Measurements from ENCODE around the gene ELAPOR1.

The ELAPOR1 gene

GRCh38 chr1:109158433-109158832 lies 44.5 kb downstream of the ELAPOR1 start:
- Histone ChIP-seq H3K27ac (ENCODE audit: insufficient read depth in 1 of 2, low read depth in 1 of 2, low read length in 2 of 2, poor library complexity in 1 of 2, severe bottlenecking in 2 of 2) (no peak overlapping the region), H3K4me3 (ENCODE audit: control insufficient read depth in 1 of 7, extremely low read depth in 1 of 7, insufficient read depth in 4 of 7, low read depth in 2 of 7, low read length in 6 of 7) (no peak overlapping the region), H3K36me3 (ENCODE audit: control insufficient read depth in 4 of 4, insufficient read depth in 4 of 4, low read length in 3 of 4) (no peaks in the 10 kb centered on the region), H3K4me1 (ENCODE audit: control extremely low read depth in 1 of 4, control insufficient read depth in 4 of 4, insufficient read depth in 4 of 4, low read length in 3 of 4) (peaks cover 14 to 23% (median 17%) of the 10 kb centered on the region in 4 experiments), H3K9me3 (ENCODE audit: control extremely low read depth in 1 of 5, control insufficient read depth in 4 of 5, insufficient read depth in 2 of 5, low read depth in 1 of 5, low read length in 4 of 5) (no peaks in the 10 kb centered on the region), H3K27me3 (replicated peaks in 2 of 5; ENCODE audit: control insufficient read depth in 4 of 5, insufficient read depth in 5 of 5, low read length in 4 of 5) (peaks cover 0 to 61% (median 23%) of the 10 kb centered on the region in 5 experiments)
- CTCF ChIA-PET, result interaction anchor here (0.7 kb wide), 1 partner anchor 10 kb away, joined by 4 read pairs; no protein-coding TSS in a partner anchor
- WGBS (ENCODE audit: insufficient coverage), result 100% methylated on average over 3 of the region's 7 CpGs
- no peak for DNase-seq
- POLR2A ChIA-PET, result no interaction called here

DNA sequence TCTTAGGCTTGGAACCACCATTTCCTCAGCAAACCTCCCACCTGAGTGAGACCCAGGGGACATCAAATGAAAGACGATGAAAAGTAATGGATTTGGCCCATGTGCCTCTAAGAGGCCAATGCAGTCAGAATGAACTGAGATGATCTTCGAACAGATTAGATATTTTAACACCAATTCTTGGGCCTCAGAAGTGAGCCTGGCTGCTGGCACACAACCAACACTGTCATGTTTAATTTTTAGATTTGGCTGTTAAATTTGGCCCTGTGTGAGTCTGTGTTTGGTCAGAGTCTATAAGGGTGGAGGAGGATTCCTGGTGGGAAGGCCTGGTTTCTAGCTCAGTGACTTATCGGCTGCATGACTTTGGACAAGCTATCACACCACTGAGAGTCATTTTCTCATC lies 45.4 kb downstream of the ELAPOR1 start:
- ChIA-PET CTCF (interaction anchor here (0.7 to 1.3 kb wide), 2 partner anchors 10 to 34 kb away, joined by 4 read pairs; no protein-coding TSS in a partner anchor), POLR2A (no interaction called here)
- no peak for DNase-seq
- H3K4me3 ChIP-seq (ENCODE audit: control insufficient read depth in 1 of 7, extremely low read depth in 1 of 7, insufficient read depth in 4 of 7, low read depth in 2 of 7, low read length in 6 of 7), result no peak overlapping the region
- no peak overlapping the region for H3K27ac ChIP-seq (ENCODE audit: insufficient read depth in 1 of 2, low read depth in 1 of 2, low read length in 2 of 2, poor library complexity in 1 of 2, severe bottlenecking in 2 of 2)
- H3K4me1 ChIP-seq (ENCODE audit: control extremely low read depth in 1 of 4, control insufficient read depth in 4 of 4, insufficient read depth in 4 of 4, low read length in 3 of 4), result peaks cover 16 to 27% (median 20%) of the 10 kb centered on the region in 4 experiments
- no peaks in the 10 kb centered on the region for H3K9me3 ChIP-seq (ENCODE audit: control extremely low read depth in 1 of 5, control insufficient read depth in 4 of 5, insufficient read depth in 2 of 5, low read depth in 1 of 5, low read length in 4 of 5)
- 100% methylated on average over 2 of the region's 3 CpGs for WGBS (ENCODE audit: insufficient coverage)
- peaks cover 0 to 67% (median 23%) of the 10 kb centered on the region in 5 experiments for H3K27me3 ChIP-seq (replicated peaks in 2 of 5; ENCODE audit: control insufficient read depth in 4 of 5, insufficient read depth in 5 of 5, low read length in 4 of 5)
- no peaks in the 10 kb centered on the region for H3K36me3 ChIP-seq (ENCODE audit: control insufficient read depth in 4 of 4, insufficient read depth in 4 of 4, low read length in 3 of 4)

GRCh38 chr1:109160071-109160840 lies 46.3 kb downstream of the ELAPOR1 start:
- Histone ChIP-seq H3K4me1 (ENCODE audit: control extremely low read depth in 1 of 4, control insufficient read depth in 4 of 4, insufficient read depth in 4 of 4, low read length in 3 of 4) (peaks cover 16 to 27% (median 20%) of the 10 kb centered on the region in 4 experiments), H3K9me3 (ENCODE audit: control extremely low read depth in 1 of 5, control insufficient read depth in 4 of 5, insufficient read depth in 2 of 5, low read depth in 1 of 5, low read length in 4 of 5) (no peaks in the 10 kb centered on the region), H3K36me3 (ENCODE audit: control insufficient read depth in 4 of 4, insufficient read depth in 4 of 4, low read length in 3 of 4) (no peaks in the 10 kb centered on the region), H3K4me3 (ENCODE audit: control insufficient read depth in 1 of 7, extremely low read depth in 1 of 7, insufficient read depth in 4 of 7, low read depth in 2 of 7, low read length in 6 of 7) (no peak overlapping the region), H3K27ac (ENCODE audit: insufficient read depth in 1 of 2, low read depth in 1 of 2, low read length in 2 of 2, poor library complexity in 1 of 2, severe bottlenecking in 2 of 2) (no peak overlapping the region), H3K27me3 (replicated peaks in 2 of 5; ENCODE audit: control insufficient read depth in 4 of 5, insufficient read depth in 5 of 5, low read length in 4 of 5) (peaks cover 0 to 69% (median 23%) of the 10 kb centered on the region in 5 experiments)
- DNase-seq, result no peak
- WGBS (ENCODE audit: insufficient coverage), result no CpG with 5 or more reads among the region's 7 CpGs
- ChIA-PET CTCF (interaction anchor here (0.9 to 2.4 kb wide), 3 partner anchors 18 to 33 kb away, joined by 3 to 7 read pairs (median 4); no protein-coding TSS in a partner anchor), POLR2A (no interaction called here)

DNA sequence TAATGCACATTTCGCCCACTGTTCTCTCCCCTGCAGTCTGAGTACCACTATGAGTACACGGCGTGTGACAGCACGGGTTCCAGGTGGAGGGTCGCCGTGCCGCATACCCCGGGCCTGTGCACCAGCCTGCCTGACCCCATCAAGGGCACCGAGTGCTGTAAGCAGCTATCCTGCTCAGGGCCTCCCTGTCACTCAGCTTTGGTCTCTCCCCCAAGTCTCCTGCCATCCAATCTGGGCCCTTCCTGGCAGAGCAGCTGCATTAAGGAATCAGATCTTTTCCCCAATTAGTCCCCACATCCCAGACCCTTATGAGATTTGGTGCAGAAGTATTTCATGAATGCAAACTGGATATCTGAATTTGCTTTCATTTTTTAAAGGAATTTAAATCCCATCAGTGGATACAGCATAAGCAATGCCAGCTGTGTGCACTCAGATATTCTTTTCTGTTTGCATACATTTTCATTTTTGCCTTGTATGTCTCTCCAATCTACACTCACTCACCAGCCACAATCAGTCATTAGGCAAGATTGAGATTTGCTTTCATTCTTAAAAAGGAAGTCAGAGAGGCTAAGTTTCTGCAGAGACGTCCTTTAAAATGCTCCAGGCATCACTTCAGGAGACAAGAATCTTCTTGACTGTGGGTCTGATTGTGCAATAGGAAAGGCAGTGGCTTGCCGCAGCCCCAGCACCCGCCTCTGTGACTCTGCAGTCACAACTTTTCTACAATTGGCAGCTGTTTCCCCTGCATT lies 48.1 kb downstream of the ELAPOR1 start:
- peaks cover 16 to 27% (median 20%) of the 10 kb centered on the region in 4 experiments for H3K4me1 ChIP-seq (ENCODE audit: control extremely low read depth in 1 of 4, control insufficient read depth in 4 of 4, insufficient read depth in 4 of 4, low read length in 3 of 4)
- H3K4me3 ChIP-seq (ENCODE audit: control insufficient read depth in 1 of 7, extremely low read depth in 1 of 7, insufficient read depth in 4 of 7, low read depth in 2 of 7, low read length in 6 of 7), result peak overlapping the region in 1 of 7 experiments; percentile 17
- H3K36me3 ChIP-seq (ENCODE audit: control insufficient read depth in 4 of 4, insufficient read depth in 4 of 4, low read length in 3 of 4), result no peaks in the 10 kb centered on the region
- CTCF ChIA-PET, result interaction anchor here (0.8 to 2.7 kb wide), 7 partner anchors 11 to 49 kb away, joined by 3 to 9 read pairs (median 4); a partner anchor contains a TSS
- no peak overlapping the region for H3K27ac ChIP-seq (ENCODE audit: insufficient read depth in 1 of 2, low read depth in 1 of 2, low read length in 2 of 2, poor library complexity in 1 of 2, severe bottlenecking in 2 of 2)
- POLR2A ChIA-PET, result no interaction called here
- peak; percentile 79 to 95 (median 94) for DNase-seq
- H3K27me3 ChIP-seq (replicated peaks in 2 of 5; ENCODE audit: control insufficient read depth in 4 of 5, insufficient read depth in 5 of 5, low read length in 4 of 5), result peaks cover 0 to 67% (median 19%) of the 10 kb centered on the region in 5 experiments
- H3K9me3 ChIP-seq (ENCODE audit: control extremely low read depth in 1 of 5, control insufficient read depth in 4 of 5, insufficient read depth in 2 of 5, low read depth in 1 of 5, low read length in 4 of 5), result no peaks in the 10 kb centered on the region
- 78% methylated on average over 9 of the region's 12 CpGs for WGBS (ENCODE audit: insufficient coverage)

DNA sequence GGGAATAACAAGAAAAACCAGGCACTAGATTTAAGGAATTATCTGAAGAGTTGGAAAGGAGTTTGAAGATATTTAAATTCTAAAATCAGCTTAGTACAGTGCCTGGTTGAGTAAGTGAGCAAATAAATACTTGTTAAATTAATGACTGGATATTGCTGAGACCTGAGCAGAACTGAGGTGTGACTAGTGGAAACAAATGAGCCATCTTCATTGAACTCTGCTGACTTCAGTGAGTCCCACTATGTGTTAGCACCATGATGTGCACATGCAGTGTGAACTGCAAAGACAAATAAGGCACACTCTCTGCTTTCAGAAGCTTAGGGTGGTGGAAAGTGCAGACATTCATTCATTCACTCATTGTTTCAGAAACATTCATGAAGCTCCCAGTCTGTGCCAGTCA lies 48.7 kb downstream of the ELAPOR1 start:
- DNase-seq, result no peak
- H3K9me3 ChIP-seq (ENCODE audit: control extremely low read depth in 1 of 5, control insufficient read depth in 4 of 5, insufficient read depth in 2 of 5, low read depth in 1 of 5, low read length in 4 of 5), result no peaks in the 10 kb centered on the region
- ChIA-PET CTCF (interaction anchor here (0.7 to 2.7 kb wide), 7 partner anchors 11 to 1713 kb away, joined by 3 to 9 read pairs (median 4); a partner anchor contains a TSS), POLR2A (no interaction called here)
- H3K27ac ChIP-seq (ENCODE audit: insufficient read depth in 1 of 2, low read depth in 1 of 2, low read length in 2 of 2, poor library complexity in 1 of 2, severe bottlenecking in 2 of 2), result no peak overlapping the region
- H3K4me3 ChIP-seq (ENCODE audit: control insufficient read depth in 1 of 7, extremely low read depth in 1 of 7, insufficient read depth in 4 of 7, low read depth in 2 of 7, low read length in 6 of 7), result peak overlapping the region in 1 of 7 experiments; percentile 17
- peaks cover 16 to 32% (median 23%) of the 10 kb centered on the region in 4 experiments for H3K4me1 ChIP-seq (ENCODE audit: control extremely low read depth in 1 of 4, control insufficient read depth in 4 of 4, insufficient read depth in 4 of 4, low read length in 3 of 4)
- no peaks in the 10 kb centered on the region for H3K36me3 ChIP-seq (ENCODE audit: control insufficient read depth in 4 of 4, insufficient read depth in 4 of 4, low read length in 3 of 4)
- H3K27me3 ChIP-seq (replicated peaks in 2 of 5; ENCODE audit: control insufficient read depth in 4 of 5, insufficient read depth in 5 of 5, low read length in 4 of 5), result peaks cover 0 to 67% (median 16%) of the 10 kb centered on the region in 5 experiments

- Histone ChIP-seq H3K4me3 (ENCODE audit: control insufficient read depth in 1 of 7, extremely low read depth in 1 of 7, insufficient read depth in 4 of 7, low read depth in 2 of 7, low read length in 6 of 7) (no peak overlapping the region), H3K27ac (ENCODE audit: insufficient read depth in 1 of 2, low read depth in 1 of 2, low read length in 2 of 2, poor library complexity in 1 of 2, severe bottlenecking in 2 of 2) (no peak overlapping the region), H3K4me1 (ENCODE audit: control extremely low read depth in 1 of 4, control insufficient read depth in 4 of 4, insufficient read depth in 4 of 4, low read length in 3 of 4) (peaks cover 16 to 32% (median 23%) of the 10 kb centered on the region in 4 experiments), H3K27me3 (replicated peaks in 2 of 5; ENCODE audit: control insufficient read depth in 4 of 5, insufficient read depth in 5 of 5, low read length in 4 of 5) (peaks cover 0 to 68% (median 16%) of the 10 kb centered on the region in 5 experiments), H3K9me3 (ENCODE audit: control extremely low read depth in 1 of 5, control insufficient read depth in 4 of 5, insufficient read depth in 2 of 5, low read depth in 1 of 5, low read length in 4 of 5) (no peaks in the 10 kb centered on the region), H3K36me3 (ENCODE audit: control insufficient read depth in 4 of 4, insufficient read depth in 4 of 4, low read length in 3 of 4) (no peaks in the 10 kb centered on the region)
- ChIA-PET CTCF (interaction anchor here (0.7 to 2.7 kb wide), 4 partner anchors 10 to 1712 kb away, joined by 3 to 9 read pairs (median 4); a partner anchor contains a TSS), POLR2A (no interaction called here)
- peak in 1 of 3 donors; percentile 27 for DNase-seq
Observed at GRCh38 chr1:109163551-109163950, 49.6 kb downstream of the ELAPOR1 start.

All from common myeloid progenitor, CD34-positive (primary cell).